GM19239 (cell line): ENCODE measurements around the gene IFT27.
A peak's percentile ranks its signal among the peaks of the same experiment; 100 is the strongest.
"Not testable (repeated sequence)": the region's sequence is repeated elsewhere in the genome, so short reads cannot be mapped to it uniquely, and the experiment has no call there.

Experiments
- DNase-seq: peaks from one replicate; pipeline ENCODE4 v3.0.0; 2011; ENCODE audit warnings: low spot score; ENCODE audit not compliant: insufficient read length
- FAIRE-seq: peaks from 2 replicates; lab custom pipeline; 2011; peaks lifted over from hg19 to GRCh38; lab: Jason Lieb, UNC

Gene IFT27

GRCh38 chr22:36746375-36746970 lies 29.4 kb downstream of the IFT27 start:
- no peak for FAIRE-seq
- no peak for DNase-seq

- FAIRE-seq (no peak), DNase-seq (no peak)
These were observed 30.5 kb downstream of the IFT27 start for GRCh38 chr22:36745301-36745995.

GRCh38 chr22:36744791-36745190 lies 31.1 kb downstream of the IFT27 start:
- no peak for DNase-seq
- no peak for FAIRE-seq

- FAIRE-seq (no peak), DNase-seq (no peak)
These were observed 31.5 kb downstream of the IFT27 start for GRCh38 chr22:36744413-36744765.

GRCh38 chr22:36743591-36744412 lies 32.1 kb downstream of the IFT27 start:
- DNase-seq (no peak), FAIRE-seq (no peak)

GRCh38 chr22:36743011-36743410 lies 32.9 kb downstream of the IFT27 start:
- FAIRE-seq, result no peak
- no peak for DNase-seq

- DNase-seq (no peak), FAIRE-seq (no peak)
These were observed 34.0 kb downstream of the IFT27 start for GRCh38 chr22:36741968-36742367.

- no peak for FAIRE-seq
- peak; percentile 24 for DNase-seq
These were observed 34.6 kb downstream of the IFT27 start for GRCh38 chr22:36741204-36741793.

GRCh38 chr22:36740716-36741115 lies 35.2 kb downstream of the IFT27 start:
- no peak for FAIRE-seq
- DNase-seq, result no peak

- no peak for FAIRE-seq
These were observed 36.7 kb downstream of the IFT27 start for GRCh38 chr22:36739185-36739584.

GRCh38 chr22:36738416-36739020 lies 37.4 kb downstream of the IFT27 start:
- DNase-seq, result no peak
- no peak for FAIRE-seq

More at GRCh38 chr22:36739185-36739584, 36.7 kb downstream of the IFT27 start:
- DNase-seq, result no peak

- no peak for FAIRE-seq
- no peak for DNase-seq
These were observed 38.1 kb downstream of the IFT27 start for GRCh38 chr22:36737776-36738175.

- DNase-seq, result no peak
- no peak for FAIRE-seq
These were observed 39.1 kb downstream of the IFT27 start for GRCh38 chr22:36736701-36737320.

- no peak for DNase-seq
- no peak for FAIRE-seq
These were observed 41.5 kb downstream of the IFT27 start for GRCh38 chr22:36734171-36735058.

- DNase-seq, result no peak
- FAIRE-seq, result no peak
These were observed 42.6 kb downstream of the IFT27 start for GRCh38 chr22:36733271-36733670.

- DNase-seq, result no peak
- no peak for FAIRE-seq
These were observed 43.3 kb downstream of the IFT27 start for GRCh38 chr22:36732609-36733008.

GRCh38 chr22:36731916-36732315 lies 44.0 kb downstream of the IFT27 start:
- FAIRE-seq (no peak), DNase-seq (no peak)

- DNase-seq, FAIRE-seq: not testable (repeated sequence)
These were observed 44.6 kb downstream of the IFT27 start for GRCh38 chr22:36731321-36731720.
